Hepatocyte (in vitro differentiated cells): ENCODE data around the gene ZNRF1. TPM values are rescaled to one million over a fixed set of nuclear protein-coding genes. Genes with fewer than 3 reads are reported as not detected.

Experiments used
- DNase-seq: peaks from one replicate; pipeline ENCODE4 v3.0.0-alpha.2; 2016; ENCODE audit warnings: low spot score
- H2AFZ ChIP-seq: fragments of 200-600 bp; sonication (generic); 2 replicates; pipeline ENCODE4 v1.6.0; 2016; ENCODE audit warnings: antibody characterized with exemption, mild to moderate bottlenecking
- H3K27ac ChIP-seq: fragments of 200-600 bp; sonication (generic); 2 replicates; pipeline ENCODE4 v1.5.1; 2016; ENCODE audit warnings: mild to moderate bottlenecking
- H3K27me3 ChIP-seq: fragments of 200-600 bp; sonication (generic); 2 replicates; pipeline ENCODE4 v1.6.1; 2016
- H3K36me3 ChIP-seq: fragments of 200-600 bp; sonication (generic); replicated peaks from 2 replicates; pipeline ENCODE4 v1.5.1; 2016; ENCODE audit warnings: low read depth; ENCODE audit not compliant: insufficient read depth
- H3K4me1 ChIP-seq: fragments of 200-600 bp; sonication (generic); 2 replicates; pipeline ENCODE4 v1.5.1; 2016; ENCODE audit warnings: mild to moderate bottlenecking, moderate library complexity; ENCODE audit not compliant: insufficient read depth
- H3K4me2 ChIP-seq: fragments of 200-600 bp; sonication (generic); 2 replicates; pipeline ENCODE4 v1.6.0; 2016
- H3K4me3 ChIP-seq: fragments of 200-600 bp; sonication (generic); 2 replicates; pipeline ENCODE4 v1.5.1; 2016; ENCODE audit warnings: mild to moderate bottlenecking
- H3K79me2 ChIP-seq: fragments of 200-600 bp; sonication (generic); 2 replicates; pipeline ENCODE4 v1.6.0; 2017; ENCODE audit warnings: mild to moderate bottlenecking
- H3K9me2 ChIP-seq: fragments of 200-600 bp; sonication (generic); replicated peaks from 2 replicates; pipeline ENCODE4 v1.6.0; 2017; ENCODE audit warnings: mild to moderate bottlenecking; ENCODE audit not compliant: insufficient read depth
- H3K9me3 ChIP-seq: fragments of 200-600 bp; sonication (generic); 2 replicates; pipeline ENCODE4 v1.5.1; 2016; ENCODE audit warnings: low read depth, mild to moderate bottlenecking
- H4K20me1 ChIP-seq: fragments of 200-600 bp; sonication (generic); 2 replicates; pipeline ENCODE4 v1.6.0; 2016; ENCODE audit warnings: mild to moderate bottlenecking; ENCODE audit not compliant: insufficient read depth, poor library complexity, severe bottlenecking
- EZH2 ChIP-seq: fragments of 200-600 bp; sonication (generic); IDR thresholded peaks from 2 replicates; pipeline ENCODE4 v1.6.1; 2016; ENCODE audit warnings: antibody characterized with exemption, mild to moderate bottlenecking, borderline replicate concordance
- EZH2phosphoT487 ChIP-seq: fragments of 200-600 bp; sonication (generic); IDR thresholded peaks from one replicate; pipeline ENCODE4 v1.6.1; 2018; ENCODE audit warnings: antibody characterized with exemption, mild to moderate bottlenecking, low read depth, moderate library complexity; ENCODE audit not compliant: unreplicated experiment, severe bottlenecking
- WGBS: methylation state at CpG from one replicate; pipeline ENCODE4 v1.1.6; 2016; ENCODE audit warnings: low lambda C conversion rate; ENCODE audit errors: missing lambda C conversion rate; 5-methylcytosine and 5-hydroxymethylcytosine counted together
- polyA plus RNA-seq: library from polyadenylated mRNA; unstranded; fragments of >200 nt; fragmentation: Nextera tagmentation; extraction: Ambion mirVana; gene quantifications from 2 replicates; pipeline ENCODE4 v1.2.1, GENCODE V29; 2016
- total RNA-seq: library from RNA; depleted of rRNA; stranded (reverse); fragments of >200 nt; gene quantifications from 2 replicates; pipeline ENCODE4 v1.2.3, GENCODE V29; 2014
- TF ChIP-seq, protein P1 (sequence below): fragments of 200-600 bp; sonication (generic); IDR thresholded peaks from 2 replicates; pipeline ENCODE4 v1.5.1; 2016; ENCODE audit warnings: antibody characterized with exemption, mild to moderate bottlenecking; ENCODE audit not compliant: poor library complexity

ZNRF1 gene
- total and polyA plus RNA-seq, 2 experiments from 2014 or later, result 23.0 to 46.5 TPM

DNA sequence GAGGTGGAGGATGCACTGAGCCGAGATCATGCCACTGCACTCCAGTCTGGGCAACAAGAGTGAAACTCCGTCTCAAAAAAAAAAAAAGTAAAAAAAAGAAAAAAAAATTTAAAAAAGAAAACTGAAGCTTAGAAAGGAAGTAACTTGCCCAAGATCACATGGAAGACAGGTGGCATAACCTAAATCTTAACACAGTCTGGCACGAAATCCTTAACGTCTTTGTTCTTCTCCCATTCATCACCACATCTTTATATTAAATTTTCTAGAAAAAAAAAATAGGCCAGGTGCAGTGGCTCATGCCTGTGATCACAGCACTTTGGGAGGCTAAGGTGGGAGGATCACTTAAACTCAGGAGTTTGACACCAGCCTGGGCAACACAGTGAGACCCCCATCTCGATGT is 23.2 kb upstream of the ZNRF1 start:
- 88% methylated on average over 5 of the region's 5 CpGs for WGBS

GRCh38 chr16:74982256-74982655 is 16.6 kb upstream of the ZNRF1 start:
- Histone ChIP-seq H3K4me3 (no peak overlapping the region), H3K4me1 (no peaks in the 10 kb centered on the region), H3K36me3 (no peaks in the 10 kb centered on the region), H3K27ac (no peak overlapping the region), H3K9me3 (no peaks in the 10 kb centered on the region), H4K20me1 (no peaks in the 10 kb centered on the region), H3K79me2 (peaks cover 57% of the 10 kb centered on the region), H3K9me2 (no peaks in the 10 kb centered on the region), H3K27me3 (no peaks in the 10 kb centered on the region), H3K4me2 (peak overlapping the region; percentile 5), H2AFZ (no peak overlapping the region)
- DNase-seq, result no peak
- no peak for TF ChIP-seq EZH2
- TF ChIP-seq EZH2phosphoT487, result no peak
- TF ChIP-seq, protein P1, sequence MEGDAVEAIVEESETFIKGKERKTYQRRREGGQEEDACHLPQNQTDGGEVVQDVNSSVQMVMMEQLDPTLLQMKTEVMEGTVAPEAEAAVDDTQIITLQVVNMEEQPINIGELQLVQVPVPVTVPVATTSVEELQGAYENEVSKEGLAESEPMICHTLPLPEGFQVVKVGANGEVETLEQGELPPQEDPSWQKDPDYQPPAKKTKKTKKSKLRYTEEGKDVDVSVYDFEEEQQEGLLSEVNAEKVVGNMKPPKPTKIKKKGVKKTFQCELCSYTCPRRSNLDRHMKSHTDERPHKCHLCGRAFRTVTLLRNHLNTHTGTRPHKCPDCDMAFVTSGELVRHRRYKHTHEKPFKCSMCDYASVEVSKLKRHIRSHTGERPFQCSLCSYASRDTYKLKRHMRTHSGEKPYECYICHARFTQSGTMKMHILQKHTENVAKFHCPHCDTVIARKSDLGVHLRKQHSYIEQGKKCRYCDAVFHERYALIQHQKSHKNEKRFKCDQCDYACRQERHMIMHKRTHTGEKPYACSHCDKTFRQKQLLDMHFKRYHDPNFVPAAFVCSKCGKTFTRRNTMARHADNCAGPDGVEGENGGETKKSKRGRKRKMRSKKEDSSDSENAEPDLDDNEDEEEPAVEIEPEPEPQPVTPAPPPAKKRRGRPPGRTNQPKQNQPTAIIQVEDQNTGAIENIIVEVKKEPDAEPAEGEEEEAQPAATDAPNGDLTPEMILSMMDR, result no peak
- WGBS, result 78% methylated on average over 1 of the region's 1 CpG

More for the DNA sequence above, 23.2 kb upstream of the ZNRF1 start:
- H4K20me1 ChIP-seq, result no peaks in the 10 kb centered on the region
- no peak overlapping the region for H2AFZ ChIP-seq
- no peaks in the 10 kb centered on the region for H3K9me2 ChIP-seq
- H3K27ac ChIP-seq, result no peak overlapping the region
- no peaks in the 10 kb centered on the region for H3K36me3 ChIP-seq
- TF ChIP-seq, protein P1, result no peak
- TF ChIP-seq EZH2phosphoT487 (no peak), EZH2 (no peak)
- H3K4me2 ChIP-seq, result no peak overlapping the region
- no peaks in the 10 kb centered on the region for H3K9me3 ChIP-seq
- H3K79me2 ChIP-seq, result peaks cover 24% of the 10 kb centered on the region
- no peaks in the 10 kb centered on the region for H3K4me1 ChIP-seq
- no peak overlapping the region for H3K4me3 ChIP-seq
- H3K27me3 ChIP-seq, result no peaks in the 10 kb centered on the region
- DNase-seq, result no peak

DNA sequence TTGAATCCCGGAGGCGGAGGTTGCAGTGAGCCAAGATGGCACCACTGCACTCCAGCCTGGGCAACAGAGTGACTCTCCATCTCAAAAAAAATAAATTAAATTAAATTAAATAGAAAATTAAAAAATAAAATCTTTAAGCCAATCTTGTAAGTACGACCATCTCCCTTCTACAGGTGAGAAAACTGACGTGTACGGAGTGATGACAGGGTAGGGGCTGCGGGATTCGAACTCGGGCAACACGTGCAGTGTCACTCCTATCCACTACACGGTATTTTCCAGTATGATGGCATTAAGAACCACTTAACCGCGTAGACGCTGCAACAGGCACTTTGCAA is 14.7 kb upstream of the ZNRF1 start:
- no peaks in the 10 kb centered on the region for H3K4me1 ChIP-seq
- H2AFZ ChIP-seq, result peak overlapping the region; percentile 79
- H3K9me2 ChIP-seq, result no peaks in the 10 kb centered on the region
- WGBS, result 38% methylated on average over 12 of the region's 13 CpGs
- H3K79me2 ChIP-seq, result peaks cover 47% of the 10 kb centered on the region
- H4K20me1 ChIP-seq, result no peaks in the 10 kb centered on the region
- H3K27ac ChIP-seq, result peak overlapping the region; percentile 79
- H3K4me3 ChIP-seq, result peak overlapping the region; percentile 75
- H3K27me3 ChIP-seq, result no peaks in the 10 kb centered on the region
- no peaks in the 10 kb centered on the region for H3K36me3 ChIP-seq
- TF ChIP-seq EZH2phosphoT487, result no peak
- no peak for TF ChIP-seq EZH2
- TF ChIP-seq, protein P1, result no peak
- no peak for DNase-seq
- H3K9me3 ChIP-seq, result no peaks in the 10 kb centered on the region
- H3K4me2 ChIP-seq, result peak overlapping the region; percentile 85
